IMR-90 (cell line): ENCODE measurements around the gene RAD18. TPM values are rescaled to one million over a fixed set of nuclear protein-coding genes. Genes with fewer than 3 reads are reported as not detected.

Experiments
- ATAC-seq: fragments of 200-7000 bp; cut with Tn5 transposase; 2 replicates; pipeline ENCODE4 v1.9.1; 2020; ENCODE audit warnings: low read depth, mild to moderate bottlenecking, moderate library complexity
- BruUV-seq: library from RNA; stranded (reverse); fragments of 400-500 nt; replicated peaks from 2 replicates; lab custom pipeline; 2021; lab: Mats Ljungman, UMichigan
- CTCF ChIA-PET: fragments of 300-600 bp; formaldehyde crosslinking; extraction: SDS; loops from one replicate; lab custom pipeline; 2021; ENCODE audit warnings: antibody characterized with exemption; lab: Yijun Ruan, JAX
- POLR2A ChIA-PET: fragments of 300-600 bp; sonication (Branson Sonifier 250); formaldehyde crosslinking; loops from one replicate; lab custom pipeline; 2022; ENCODE audit warnings: antibody characterized with exemption; ENCODE audit not compliant: unreplicated experiment; lab: Charles Lee
- DNase-seq: peaks from one replicate; pipeline ENCODE4 v3.0.0; 2013
- H2AFZ ChIP-seq: replicated peaks from 2 replicates; pipeline ENCODE3; 2013; ENCODE audit warnings: low read length, mild to moderate bottlenecking; ENCODE audit not compliant: poor library complexity
- H2AK5ac ChIP-seq: 2 replicates; pipeline ENCODE4 v1.6.1; 2013; ENCODE audit warnings: low read depth, low read length, inconsistent platforms
- H2AK9ac ChIP-seq: replicated peaks from 2 replicates; pipeline ENCODE3; 2013; ENCODE audit warnings: mild to moderate bottlenecking, low read depth, low read length, moderate library complexity; ENCODE audit not compliant: poor library complexity
- H2BK120ac ChIP-seq: 2 replicates; pipeline ENCODE4 v1.6.1; 2013; ENCODE audit warnings: low read depth, low read length, inconsistent platforms
- H2BK15ac ChIP-seq: 3 replicates; pipeline ENCODE4 v1.6.1; 2013; ENCODE audit warnings: low read depth, low read length, inconsistent platforms
- H2BK20ac ChIP-seq: 2 replicates; pipeline ENCODE4 v1.6.1; 2013; ENCODE audit warnings: low read depth, mild to moderate bottlenecking, inconsistent platforms, low read length, moderate library complexity
- H2BK5ac ChIP-seq: 2 replicates; pipeline ENCODE4 v1.6.1; 2013; ENCODE audit warnings: mild to moderate bottlenecking, low read depth, low read length, inconsistent platforms; ENCODE audit not compliant: poor library complexity, severe bottlenecking
- H3K14ac ChIP-seq: replicated peaks from 2 replicates; pipeline ENCODE4 v1.6.1; 2013; ENCODE audit warnings: low read depth, low read length, inconsistent platforms
- H3K18ac ChIP-seq: 2 replicates; pipeline ENCODE4 v1.6.1; 2013; ENCODE audit warnings: low read depth, low read length, control low read depth
- H3K23ac ChIP-seq: 2 replicates; pipeline ENCODE4 v1.6.1; 2013; ENCODE audit warnings: low read depth, low read length, inconsistent platforms
- H3K27ac ChIP-seq: 2 replicates; pipeline ENCODE4 v1.5.1; 2013; ENCODE audit warnings: mild to moderate bottlenecking, control low read depth, low read length; ENCODE audit not compliant: insufficient read depth
- H3K27me3 ChIP-seq: 2 replicates; pipeline ENCODE4 v1.6.1; 2013; ENCODE audit warnings: low read length; ENCODE audit not compliant: control insufficient read depth, insufficient read depth
- H3K36me3 ChIP-seq: 2 replicates; pipeline ENCODE4 v1.6.1; 2013; ENCODE audit warnings: low read length, mixed read lengths; ENCODE audit not compliant: control insufficient read depth, insufficient read depth
- H3K4ac ChIP-seq: 2 replicates; pipeline ENCODE4 v1.6.1; 2013; ENCODE audit warnings: low read depth, low read length, inconsistent platforms
- H3K4me1 ChIP-seq: 2 replicates; pipeline ENCODE4 v1.6.1; 2013; ENCODE audit warnings: low read length, mixed read lengths; ENCODE audit not compliant: control insufficient read depth, insufficient read depth
- H3K4me2 ChIP-seq: 2 replicates; pipeline ENCODE4 v1.6.1; 2013; ENCODE audit warnings: low read depth, mild to moderate bottlenecking, control low read depth, low read length, moderate library complexity
- H3K4me3 ChIP-seq: 2 replicates; pipeline ENCODE4 v1.5.1; 2013; ENCODE audit warnings: low read depth, mild to moderate bottlenecking, control low read depth, low read length, moderate library complexity; ENCODE audit not compliant: insufficient read depth
- H3K56ac ChIP-seq: 2 replicates; pipeline ENCODE4 v1.6.1; 2013; ENCODE audit warnings: low read length, inconsistent platforms; ENCODE audit not compliant: insufficient read depth; ENCODE audit errors: extremely low read depth
- H3K79me1 ChIP-seq, 2 experiments: 2 replicates each; pipeline ENCODE4 v1.6.1; 2013; ENCODE audit warnings: low read length in 2 of 2, inconsistent platforms in 1 of 2, low read depth in 1 of 2
- H3K9ac ChIP-seq: 2 replicates; pipeline ENCODE4 v1.6.1; 2013; ENCODE audit warnings: low read depth, low read length, control low read depth
- H3K9me1 ChIP-seq: 2 replicates; pipeline ENCODE4 v1.6.1; 2013; ENCODE audit warnings: low read length, inconsistent platforms; ENCODE audit not compliant: insufficient read depth
- H3K9me3 ChIP-seq: 2 replicates; pipeline ENCODE4 v1.6.1; 2013; ENCODE audit warnings: low read length; ENCODE audit not compliant: control insufficient read depth, insufficient read depth
- H4K20me1 ChIP-seq: 2 replicates; pipeline ENCODE4 v1.6.1; 2013; ENCODE audit warnings: low read length, inconsistent platforms; ENCODE audit not compliant: insufficient read depth
- H4K5ac ChIP-seq: 2 replicates; pipeline ENCODE4 v1.6.1; 2013; ENCODE audit warnings: mild to moderate bottlenecking, low read depth, low read length, control low read depth
- H4K8ac ChIP-seq, 2 experiments: 2 replicates each; pipeline ENCODE4 v1.6.1; 2013; ENCODE audit warnings: low read depth in 2 of 2, low read length in 2 of 2, control low read depth in 1 of 2, inconsistent platforms in 1 of 2
- H4K91ac ChIP-seq: 2 replicates; pipeline ENCODE4 v1.6.1; 2013; ENCODE audit warnings: low read depth, low read length, inconsistent platforms; ENCODE audit not compliant: insufficient read depth
- BHLHE40 ChIP-seq: fragments of 150-350 bp; IDR thresholded peaks from 2 replicates; pipeline ENCODE4 v1.6.1; 2016; ENCODE audit warnings: mild to moderate bottlenecking, low read depth, low read length
- CEBPB ChIP-seq: IDR thresholded peaks from 2 replicates; pipeline ENCODE4 v1.6.1; 2012; ENCODE audit warnings: low read depth, low read length, improper control_type of control experiment
- CHD1 ChIP-seq: IDR thresholded peaks from 2 replicates; pipeline ENCODE4 v1.6.1; 2012; ENCODE audit warnings: low read depth, low read length, improper control_type of control experiment
- FOS ChIP-seq: fragments of 150-350 bp; IDR thresholded peaks from 2 replicates; pipeline ENCODE4 v1.6.1; 2016; ENCODE audit warnings: low read depth, low read length
- MAFK ChIP-seq: IDR thresholded peaks from 2 replicates; pipeline ENCODE4 v1.6.1; 2012; ENCODE audit warnings: low read depth, low read length, improper control_type of control experiment
- MAZ ChIP-seq: IDR thresholded peaks from 2 replicates; pipeline ENCODE4 v1.6.1; 2012; ENCODE audit warnings: low read depth, mild to moderate bottlenecking, low read length, improper control_type of control experiment, moderate library complexity, borderline replicate concordance
- MXI1 ChIP-seq: IDR thresholded peaks from 2 replicates; pipeline ENCODE4 v1.6.1; 2012; ENCODE audit warnings: low read depth, mild to moderate bottlenecking, low read length, moderate library complexity, borderline replicate concordance
- NFE2L2 ChIP-seq: fragments of 150-350 bp; IDR thresholded peaks from 2 replicates; pipeline ENCODE4 v1.6.1; 2016; ENCODE audit warnings: low read depth, mild to moderate bottlenecking, low read length
- POLR2A ChIP-seq: IDR thresholded peaks from 2 replicates; pipeline ENCODE4 v1.6.1; 2012; ENCODE audit warnings: mild to moderate bottlenecking, low read depth, low read length
- RAD21 ChIP-seq: IDR thresholded peaks from 2 replicates; pipeline ENCODE4 v1.6.1; 2012; ENCODE audit warnings: low read length, improper control_type of control experiment
- RCOR1 ChIP-seq: IDR thresholded peaks from 2 replicates; pipeline ENCODE4 v1.6.1; 2012; ENCODE audit warnings: mild to moderate bottlenecking, low read length, improper control_type of control experiment; ENCODE audit not compliant: insufficient replicate concordance
- RFX5 ChIP-seq: IDR thresholded peaks from 2 replicates; pipeline ENCODE4 v1.8.0; 2012; ENCODE audit warnings: low read depth, mild to moderate bottlenecking, low read length, moderate library complexity
- SMC3 ChIP-seq: fragments of 150-350 bp; IDR thresholded peaks from 2 replicates; pipeline ENCODE4 v1.6.1; 2016; ENCODE audit warnings: low read depth, mild to moderate bottlenecking, antibody characterized with exemption, low read length, moderate library complexity
- WGBS, 2 experiments: methylation state at CpG; one replicate each; pipeline versions ENCODE4 v1.1.5 to v1.1.7; 2013; ENCODE audit warnings: missing lambda C conversion rate in 2 of 2; ENCODE audit not compliant: insufficient read length in 1 of 2; ENCODE audit errors: extremely low coverage in 2 of 2; 5-methylcytosine and 5-hydroxymethylcytosine counted together
- dilution Hi-C: fragments of 300-500 bp; cut with HindIII; formaldehyde crosslinking; loops from one replicate; pipeline ENCODE4 v1.14.3; 2018; ENCODE audit warnings: low sequenced_read_pairs; ENCODE audit not compliant: unreplicated experiment
- in situ Hi-C: fragments of 300-500 bp; cut with MboI; formaldehyde crosslinking; loops from 3 replicates; pipeline ENCODE4 v1.14.3; 2019; ENCODE audit warnings: low sequenced_read_pairs, inconsistent platforms, mixed read lengths
- intact Hi-C: fragments of 100-400 bp; cut with micrococcal nuclease; formaldehyde crosslinking; loops from 2 replicates; pipeline ENCODE4 v1.10.0; 2022
- polyA plus RNA-seq, 3 experiments: library from polyadenylated mRNA; depleted of rRNA; stranded (reverse); fragments of >200 nt; gene quantifications; 2 replicates each; pipeline ENCODE4 v1.2.3, GENCODE V29; 2012; ENCODE audit warnings: low replicate concordance in 1 of 3
- total RNA-seq: library from RNA; depleted of rRNA; stranded (reverse); fragments of >200 nt; gene quantifications from 2 replicates; pipeline ENCODE4 v1.2.3, GENCODE V29; 2012
- TF ChIP-seq, protein P1 (sequence below): conservative IDR thresholded peaks from 2 replicates; pipeline ENCODE4 v1.5.1; 2012; ENCODE audit warnings: mild to moderate bottlenecking, low read depth, low read length, improper control_type of control experiment
- TF ChIP-seq, protein P2 (sequence below): fragments of 150-350 bp; IDR thresholded peaks from 2 replicates; pipeline ENCODE4 v1.6.1; 2017; ENCODE audit warnings: mild to moderate bottlenecking, antibody characterized with exemption, low read length, low read depth
- TF ChIP-seq, protein P3 (sequence below): fragments of 150-350 bp; IDR thresholded peaks from 2 replicates; pipeline ENCODE4 v1.6.1; 2016; ENCODE audit warnings: low read depth, mild to moderate bottlenecking, low read length, moderate library complexity, borderline replicate concordance

The RAD18 gene
- total and polyA plus RNA-seq, 2 of the 4 experiments (the other 2 are of a cell fraction): 8.2 to 17.2 TPM

DNA sequence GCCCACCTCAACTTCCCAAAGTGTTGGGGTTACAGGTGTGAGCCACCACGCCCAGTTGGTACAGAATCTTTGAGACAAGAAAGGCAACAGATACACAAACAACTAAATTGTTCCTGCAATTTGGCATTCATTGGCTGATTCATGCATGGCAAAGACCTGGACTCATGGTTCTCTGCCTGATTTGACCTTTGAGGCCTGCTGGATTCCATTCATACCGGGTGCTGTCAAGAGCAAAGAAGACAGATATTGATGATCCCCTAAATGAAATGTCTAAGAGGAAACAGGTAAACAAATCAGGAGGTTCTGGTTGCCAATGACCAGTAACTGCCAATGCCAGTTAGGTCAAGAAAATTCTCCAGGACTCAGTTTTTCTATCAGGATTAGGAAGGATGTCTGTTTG, 43.9 kb upstream of the RAD18 start:
- H2AK9ac ChIP-seq: no peak overlapping the region
- intact Hi-C loops: no loop called here
- no peak overlapping the region for H3K56ac ChIP-seq
- H3K23ac ChIP-seq: no peak overlapping the region
- no peak overlapping the region for H3K27ac ChIP-seq
- no peak overlapping the region for H4K5ac ChIP-seq
- no TSS peak for BruUV-seq
- ATAC-seq (no peak), DNase-seq (no peak)
- H3K4me1 ChIP-seq: no peaks in the 10 kb centered on the region
- no peaks in the 10 kb centered on the region for H3K79me1 ChIP-seq
- no peak overlapping the region for H2BK120ac ChIP-seq
- no peaks in the 10 kb centered on the region for H4K20me1 ChIP-seq
- H3K9ac ChIP-seq: no peak overlapping the region
- H4K91ac ChIP-seq: no peak overlapping the region
- no peak overlapping the region for H2BK20ac ChIP-seq
- H3K4me2 ChIP-seq: no peak overlapping the region
- ChIA-PET CTCF (no interaction called here), POLR2A (no interaction called here)
- H3K18ac ChIP-seq: no peak overlapping the region
- H3K9me1 ChIP-seq: no peaks in the 10 kb centered on the region
- TF ChIP-seq, protein P1, sequence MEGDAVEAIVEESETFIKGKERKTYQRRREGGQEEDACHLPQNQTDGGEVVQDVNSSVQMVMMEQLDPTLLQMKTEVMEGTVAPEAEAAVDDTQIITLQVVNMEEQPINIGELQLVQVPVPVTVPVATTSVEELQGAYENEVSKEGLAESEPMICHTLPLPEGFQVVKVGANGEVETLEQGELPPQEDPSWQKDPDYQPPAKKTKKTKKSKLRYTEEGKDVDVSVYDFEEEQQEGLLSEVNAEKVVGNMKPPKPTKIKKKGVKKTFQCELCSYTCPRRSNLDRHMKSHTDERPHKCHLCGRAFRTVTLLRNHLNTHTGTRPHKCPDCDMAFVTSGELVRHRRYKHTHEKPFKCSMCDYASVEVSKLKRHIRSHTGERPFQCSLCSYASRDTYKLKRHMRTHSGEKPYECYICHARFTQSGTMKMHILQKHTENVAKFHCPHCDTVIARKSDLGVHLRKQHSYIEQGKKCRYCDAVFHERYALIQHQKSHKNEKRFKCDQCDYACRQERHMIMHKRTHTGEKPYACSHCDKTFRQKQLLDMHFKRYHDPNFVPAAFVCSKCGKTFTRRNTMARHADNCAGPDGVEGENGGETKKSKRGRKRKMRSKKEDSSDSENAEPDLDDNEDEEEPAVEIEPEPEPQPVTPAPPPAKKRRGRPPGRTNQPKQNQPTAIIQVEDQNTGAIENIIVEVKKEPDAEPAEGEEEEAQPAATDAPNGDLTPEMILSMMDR: no peak
- TF ChIP-seq RAD21 (no peak), FOS (no peak), BHLHE40 (no peak), NFE2L2 (no peak), CHD1 (no peak), MXI1 (no peak), RFX5 (no peak), MAZ (no peak), SMC3 (no peak), MAFK (no peak), POLR2A (no peak), RCOR1 (no peak), CEBPB (no peak)
- TF ChIP-seq, protein P2, sequence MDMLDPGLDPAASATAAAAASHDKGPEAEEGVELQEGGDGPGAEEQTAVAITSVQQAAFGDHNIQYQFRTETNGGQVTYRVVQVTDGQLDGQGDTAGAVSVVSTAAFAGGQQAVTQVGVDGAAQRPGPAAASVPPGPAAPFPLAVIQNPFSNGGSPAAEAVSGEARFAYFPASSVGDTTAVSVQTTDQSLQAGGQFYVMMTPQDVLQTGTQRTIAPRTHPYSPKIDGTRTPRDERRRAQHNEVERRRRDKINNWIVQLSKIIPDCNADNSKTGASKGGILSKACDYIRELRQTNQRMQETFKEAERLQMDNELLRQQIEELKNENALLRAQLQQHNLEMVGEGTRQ: no peak
- TF ChIP-seq, protein P3, sequence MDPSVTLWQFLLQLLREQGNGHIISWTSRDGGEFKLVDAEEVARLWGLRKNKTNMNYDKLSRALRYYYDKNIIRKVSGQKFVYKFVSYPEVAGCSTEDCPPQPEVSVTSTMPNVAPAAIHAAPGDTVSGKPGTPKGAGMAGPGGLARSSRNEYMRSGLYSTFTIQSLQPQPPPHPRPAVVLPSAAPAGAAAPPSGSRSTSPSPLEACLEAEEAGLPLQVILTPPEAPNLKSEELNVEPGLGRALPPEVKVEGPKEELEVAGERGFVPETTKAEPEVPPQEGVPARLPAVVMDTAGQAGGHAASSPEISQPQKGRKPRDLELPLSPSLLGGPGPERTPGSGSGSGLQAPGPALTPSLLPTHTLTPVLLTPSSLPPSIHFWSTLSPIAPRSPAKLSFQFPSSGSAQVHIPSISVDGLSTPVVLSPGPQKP: no peak
- no CpG with 5 or more reads among the region's 2 CpGs for WGBS, 2 experiments
- H3K4ac ChIP-seq: no peak overlapping the region
- in situ Hi-C loops: no loop called here
- H3K27me3 ChIP-seq: peaks cover 4% of the 10 kb centered on the region; the same call in 1 of the 2 replicates
- H3K4me3 ChIP-seq: no peak overlapping the region
- H4K8ac ChIP-seq: no peak overlapping the region
- H2BK15ac ChIP-seq: no peak overlapping the region
- no peak overlapping the region for H2BK5ac ChIP-seq
- dilution Hi-C loops: no loop called here
- H3K36me3 ChIP-seq: no peaks in the 10 kb centered on the region
- H3K9me3 ChIP-seq: no peaks in the 10 kb centered on the region
- no peak overlapping the region for H2AK5ac ChIP-seq
- H3K14ac ChIP-seq: no peak overlapping the region
- H2AFZ ChIP-seq: no peak overlapping the region
